Activated CD4-positive, alpha-beta T cell treated with anti-CD3 and anti-CD28 coated beads for 1 hour (primary cell): ENCODE data around the gene ATP2A3.
"Not testable (repeated sequence)": the region's sequence is repeated elsewhere in the genome, so short reads cannot be mapped to it uniquely, and the experiment has no call there.

Experiments
- DNase-seq: peaks from one replicate; pipeline ENCODE4 v3.0.0-alpha.2; 2020

The ATP2A3 gene

DNA sequence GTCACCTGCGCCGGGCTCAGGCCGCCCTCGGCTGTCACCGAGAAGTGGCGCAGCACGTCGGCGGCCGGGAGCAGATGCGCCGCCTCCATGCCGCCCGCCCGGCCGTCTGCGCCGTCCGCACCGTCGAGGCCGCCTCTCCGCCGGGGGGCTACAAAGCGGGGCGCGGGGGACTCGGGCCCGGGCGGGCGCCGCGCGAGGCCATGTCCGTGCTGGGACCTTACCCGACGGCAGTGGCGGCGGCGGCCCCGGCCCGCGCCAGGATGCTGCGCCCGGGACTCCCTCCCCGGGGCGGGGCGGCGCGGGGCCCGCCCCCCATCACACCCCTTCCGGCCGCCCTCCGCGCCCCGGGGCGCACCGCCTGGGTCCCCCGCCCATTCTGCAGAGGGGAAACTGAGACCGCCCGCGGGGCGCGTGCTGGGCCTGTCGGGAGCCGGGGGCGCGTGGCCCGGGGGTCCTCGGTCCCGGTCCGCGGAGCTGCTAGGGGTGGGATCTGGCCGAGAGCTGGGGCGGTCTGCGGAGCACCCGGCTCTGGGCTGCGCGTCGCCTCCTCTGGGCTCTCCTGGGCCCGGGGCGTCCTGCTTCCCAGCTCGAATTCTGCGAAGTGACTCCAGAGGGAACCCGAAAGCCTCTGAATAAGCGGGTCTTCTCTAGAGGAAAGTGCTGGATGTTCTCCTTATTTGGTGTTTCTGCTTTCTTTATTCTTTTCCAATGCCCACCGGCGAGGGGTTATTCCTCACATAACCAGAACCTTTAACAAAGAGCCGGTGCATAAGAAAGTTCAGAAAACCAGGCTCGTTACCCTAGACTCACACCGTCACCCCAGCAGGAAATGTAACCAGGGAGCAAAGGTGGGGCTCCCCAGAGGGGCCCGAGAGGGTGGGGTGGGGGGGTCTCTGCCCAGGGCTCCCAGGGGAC, at the start of gene ATP2A3:
ATP2A3 (minus strand) TSS at position 235 of the 915 bp plus-strand sequence; CDS start at position 89, 146 bp downstream.
- peak; percentile 43 for DNase-seq

DNA sequence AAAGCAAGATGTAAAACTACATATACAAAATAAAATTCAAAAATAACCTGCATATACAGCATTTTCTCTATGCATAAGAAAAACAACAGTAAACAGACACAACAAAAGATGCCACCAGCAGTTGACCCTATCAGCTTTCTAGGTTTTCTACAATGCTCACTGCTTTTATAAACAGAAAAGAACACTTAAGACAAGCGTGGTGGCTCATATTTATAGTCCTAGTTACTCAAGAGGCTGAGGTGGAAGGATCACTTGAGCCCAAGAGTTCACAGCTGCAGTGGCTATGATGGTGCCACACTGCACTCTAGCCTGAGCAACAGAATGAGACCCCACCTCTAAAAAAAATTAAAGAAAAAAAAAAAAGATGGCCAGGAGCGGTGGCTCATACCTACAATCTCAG, 46.5 kb upstream of the ATP2A3 start:
- no peak for DNase-seq

GRCh38 chr17:4009186-4009785, 45.0 kb upstream of the ATP2A3 start:
- no peak for DNase-seq

DNA sequence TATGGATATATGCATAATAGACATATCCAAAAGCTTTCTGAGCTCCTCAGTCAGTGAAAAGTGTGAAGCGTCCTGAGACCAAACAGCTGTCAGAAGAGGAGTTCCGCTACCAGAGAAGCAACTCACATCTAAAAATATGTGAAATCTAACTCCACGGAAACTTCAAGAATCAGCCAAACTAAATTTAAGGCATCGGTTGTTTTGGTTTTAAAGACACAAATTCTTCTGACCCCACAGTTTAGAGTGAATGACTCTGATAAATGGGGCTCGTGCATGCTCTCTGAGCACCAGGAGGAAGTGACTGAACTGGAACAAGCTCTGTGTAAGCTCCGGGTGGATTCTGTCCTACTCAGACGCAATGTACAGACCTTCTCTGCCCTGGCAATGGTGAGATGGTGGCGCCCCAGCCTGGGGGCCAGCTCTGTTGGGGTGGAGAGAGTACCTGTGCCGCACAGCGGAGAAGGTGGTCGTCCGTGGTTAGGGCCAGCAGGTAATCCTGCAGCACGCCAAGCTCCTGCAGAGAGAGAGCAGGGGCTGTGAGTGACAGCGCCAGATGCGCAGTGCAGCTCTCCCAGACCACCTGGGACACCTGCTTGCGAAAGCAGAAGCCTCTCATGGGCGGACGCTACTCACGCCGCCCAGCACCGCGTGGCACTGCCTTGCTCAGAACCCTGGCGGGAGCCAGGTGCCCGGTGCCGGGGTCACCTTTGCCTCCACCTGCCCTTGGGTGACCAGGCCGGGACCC, 44.4 kb upstream of the ATP2A3 start:
- no peak for DNase-seq

DNA sequence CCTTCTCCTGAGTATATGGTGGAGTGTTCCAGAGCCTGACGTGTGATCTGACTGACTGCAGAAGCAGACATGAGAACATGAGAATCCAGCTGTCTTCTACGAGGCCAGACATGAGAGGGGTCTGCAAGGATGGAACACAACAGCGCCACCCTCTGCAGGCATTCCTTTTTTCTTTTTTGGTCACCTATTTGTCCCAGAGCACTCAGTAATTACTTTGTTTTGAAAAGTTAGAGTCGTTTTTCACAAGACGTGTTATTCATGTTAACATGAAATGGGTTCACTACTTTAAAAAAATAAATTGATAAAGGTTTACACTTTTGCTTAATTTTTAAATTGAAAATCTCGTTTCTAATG, 43.8 kb upstream of the ATP2A3 start:
- no peak for DNase-seq

DNA sequence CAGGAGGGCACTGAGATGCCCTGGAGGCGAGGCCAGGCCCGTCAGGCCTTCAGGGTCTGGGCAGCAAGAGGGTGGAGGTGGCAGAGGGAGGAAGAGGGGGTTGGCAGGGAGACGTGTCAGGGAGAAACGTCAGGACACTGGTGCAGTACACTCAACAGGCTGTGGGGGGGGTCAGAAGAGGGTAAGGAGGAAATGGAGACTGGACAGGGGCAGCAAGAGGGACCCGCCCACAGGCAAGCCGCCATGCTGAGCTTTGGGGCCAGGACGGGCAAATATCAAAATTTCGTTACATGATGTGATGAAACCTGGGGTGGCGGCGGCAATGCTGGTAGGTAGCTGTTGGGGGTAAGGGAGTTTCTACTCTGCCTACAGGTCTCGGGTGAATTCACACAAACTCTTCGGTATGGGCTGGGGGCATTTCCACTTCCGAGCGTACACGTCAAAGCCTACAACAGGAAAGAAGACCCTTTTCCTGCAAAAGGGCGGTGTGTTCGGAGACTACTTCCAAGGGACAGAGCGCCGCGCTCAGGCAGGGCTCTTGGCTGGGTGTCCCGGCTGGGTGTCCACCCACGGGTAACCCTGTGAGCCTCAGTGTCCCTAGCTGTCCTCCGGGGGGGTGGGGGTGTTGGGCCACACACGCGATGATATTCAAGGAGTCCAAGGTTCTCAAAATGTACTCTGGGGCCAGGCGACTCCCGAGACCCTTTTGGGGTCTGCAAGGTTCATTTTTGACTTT, 43.3 kb upstream of the ATP2A3 start:
- no peak for DNase-seq

- no peak for DNase-seq
Measured at GRCh38 chr17:4006745-4007211, 42.5 kb upstream of the ATP2A3 start.

DNA sequence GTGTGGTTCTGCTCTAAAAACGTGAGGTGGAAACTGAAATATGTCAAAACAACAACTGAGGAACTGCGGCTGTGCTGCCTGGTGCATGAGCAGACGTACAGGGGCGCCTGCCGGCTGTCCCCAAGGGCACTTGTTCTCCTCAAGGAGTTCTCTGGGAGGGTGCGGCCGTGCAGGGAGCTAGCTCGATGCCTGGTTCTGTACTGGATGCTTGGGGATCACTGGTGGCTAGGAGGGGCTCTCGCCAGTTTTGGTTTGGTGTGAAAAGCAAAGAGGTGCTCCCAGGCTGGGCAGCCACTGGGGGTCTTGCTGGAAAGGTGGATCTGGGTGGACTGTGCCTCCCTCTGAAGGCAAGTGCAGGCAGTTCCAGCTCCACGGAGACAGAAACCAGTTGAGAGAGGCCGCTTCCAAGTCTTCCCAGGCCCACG, 41.9 kb upstream of the ATP2A3 start:
- no peak for DNase-seq

DNA sequence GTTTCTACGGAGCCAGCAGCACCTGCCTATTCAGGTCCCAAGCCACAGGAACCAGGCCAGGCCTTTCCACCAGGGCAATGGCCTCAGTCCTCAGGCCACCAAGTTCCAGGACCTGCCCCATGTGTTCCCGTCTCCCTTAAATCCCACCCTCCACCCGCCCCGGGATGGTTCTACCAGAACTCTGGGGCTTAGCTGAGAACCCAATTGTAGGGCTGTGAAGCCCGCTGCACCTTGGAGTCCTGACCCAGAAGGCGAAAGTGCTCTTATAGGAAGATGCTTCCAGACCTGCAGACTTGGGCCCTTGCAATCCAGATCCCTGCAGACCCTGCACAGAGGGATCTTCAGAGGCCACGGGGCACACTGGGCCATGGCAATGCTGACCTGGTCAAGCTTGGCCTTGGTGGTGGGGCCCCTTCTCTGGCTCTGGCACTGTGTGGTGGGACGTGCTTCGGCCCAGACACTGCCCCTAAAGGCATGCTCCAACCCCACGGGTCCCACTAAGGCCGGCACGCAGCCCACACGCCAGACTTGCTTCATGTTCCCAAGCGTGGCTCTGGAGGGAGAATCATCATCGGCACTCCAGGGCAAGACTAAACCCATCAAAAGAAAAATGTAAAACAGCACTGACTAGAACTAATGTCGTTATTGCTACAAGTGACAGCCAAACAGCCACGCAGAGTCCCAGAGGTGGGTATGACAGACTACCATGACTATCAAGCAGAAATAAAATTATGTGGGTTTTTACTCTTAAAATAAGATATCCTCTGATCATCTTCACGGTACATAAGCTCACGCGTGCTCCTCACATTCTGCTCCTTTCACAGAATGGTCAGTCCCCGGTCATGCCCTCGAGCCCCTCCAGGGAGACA, 41.3 kb upstream of the ATP2A3 start:
- DNase-seq: no peak

GRCh38 chr17:4004517-4005295, 40.5 kb upstream of the ATP2A3 start:
- DNase-seq: peak; percentile 31

DNA sequence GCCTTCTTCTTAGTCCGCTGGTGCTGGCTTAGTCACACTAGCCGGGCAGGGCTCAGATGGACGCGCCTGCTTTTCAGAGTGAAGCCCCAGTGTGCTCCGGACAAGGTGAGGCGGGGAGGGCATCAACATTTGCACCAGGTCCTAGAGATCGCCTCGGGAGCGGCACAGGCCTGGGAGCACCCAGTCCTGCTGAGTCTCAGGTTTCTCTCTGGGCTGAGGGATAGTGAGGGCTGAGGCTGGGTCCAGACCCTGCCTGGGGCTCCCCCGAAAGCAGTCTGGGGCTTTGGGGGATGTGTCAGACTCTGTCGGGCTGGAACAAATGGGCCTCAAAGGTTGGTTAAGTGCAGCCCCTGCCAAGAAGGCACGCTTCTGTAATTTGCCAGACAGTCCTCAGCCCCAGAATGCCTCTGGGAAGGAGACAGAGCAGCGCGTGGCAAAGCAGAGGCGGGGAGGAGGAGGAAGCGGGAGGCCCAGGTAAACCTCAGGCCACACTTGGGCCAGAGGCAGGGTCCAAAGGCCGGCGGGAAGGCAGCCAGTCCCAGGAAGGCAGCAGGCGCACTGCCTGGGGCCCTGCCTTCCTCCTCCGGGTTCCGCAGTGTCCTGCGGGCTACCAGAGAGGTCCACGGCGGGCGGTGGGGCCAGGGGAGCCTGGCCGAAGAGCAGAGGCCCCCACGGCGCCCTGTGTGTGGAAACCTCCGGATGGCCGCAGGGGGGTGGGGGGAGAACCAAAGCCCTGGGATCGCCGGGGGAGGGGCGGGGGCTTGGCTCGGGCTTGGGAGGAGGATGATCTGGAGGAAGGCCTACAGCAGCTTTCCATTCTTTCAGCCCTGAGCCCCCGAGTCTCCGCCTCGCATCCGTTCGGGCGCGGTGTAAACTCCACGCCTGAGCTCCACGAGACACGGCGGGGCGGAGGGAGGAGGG, 39.5 kb upstream of the ATP2A3 start:
- DNase-seq: no peak

DNA sequence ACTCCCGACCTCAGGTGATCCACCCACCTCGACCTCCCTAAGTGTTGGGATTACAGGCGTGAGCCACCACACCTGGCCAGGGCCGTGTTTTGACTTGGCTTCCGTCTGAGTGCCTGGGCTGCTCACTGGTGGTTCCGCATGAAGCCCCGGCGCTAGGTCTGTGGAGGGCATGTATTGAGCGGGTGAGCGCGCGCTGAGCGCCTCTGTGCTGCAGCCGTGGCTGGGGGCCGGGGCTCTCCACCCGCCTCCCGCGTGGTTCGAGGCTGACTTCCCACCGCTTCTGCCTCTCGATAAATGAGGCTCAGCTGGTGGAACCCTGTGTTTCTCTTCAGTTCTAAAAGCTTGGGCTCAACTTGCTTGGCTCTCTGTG, 38.9 kb upstream of the ATP2A3 start:
- DNase-seq: no peak

DNA sequence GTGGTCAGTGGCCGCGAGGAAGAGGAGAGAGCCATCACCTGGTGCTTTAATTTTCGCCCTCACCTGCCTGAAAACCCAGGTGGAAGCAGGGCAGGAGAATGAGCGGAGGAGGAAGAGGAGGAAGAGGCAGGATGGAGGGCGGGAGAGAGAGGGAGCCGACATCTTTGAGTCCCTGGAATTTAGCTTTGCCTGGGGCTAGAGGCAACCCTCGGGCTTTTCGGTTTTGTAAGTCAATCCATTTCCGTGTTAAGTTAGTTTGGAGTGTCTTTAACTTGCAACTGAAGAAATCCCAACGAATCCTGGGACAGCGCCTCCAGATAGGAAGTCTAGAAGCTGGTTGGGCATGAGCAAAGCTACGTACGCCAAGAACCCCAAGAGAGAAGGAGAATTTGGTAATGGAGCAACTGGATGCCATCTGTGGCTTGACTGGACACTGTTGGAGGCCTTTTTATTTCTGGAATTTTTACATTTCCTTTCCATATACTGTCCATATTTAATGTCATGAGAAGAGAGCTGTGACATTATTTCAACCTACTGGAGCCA, 36.9 kb upstream of the ATP2A3 start:
- DNase-seq: no peak

DNA sequence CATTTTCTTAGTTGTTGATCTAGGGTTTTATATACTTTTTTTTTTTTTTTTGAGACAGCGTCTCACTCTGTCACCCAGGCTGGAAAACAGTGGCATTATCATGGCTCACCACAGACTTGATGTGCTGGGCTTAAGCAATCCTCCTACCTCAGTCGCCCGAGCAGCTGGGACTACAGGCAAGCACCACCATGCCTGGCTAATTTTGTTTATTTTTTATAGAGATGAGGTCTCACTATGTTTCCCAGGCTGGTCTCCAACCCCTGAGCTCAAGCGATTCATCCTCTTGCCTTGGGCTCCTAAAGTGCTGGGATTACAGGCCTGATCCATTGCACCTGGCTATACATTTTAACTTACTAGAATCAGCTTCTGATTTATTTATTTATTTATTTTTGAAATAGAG, 34.2 kb upstream of the ATP2A3 start:
- no peak for DNase-seq

DNA sequence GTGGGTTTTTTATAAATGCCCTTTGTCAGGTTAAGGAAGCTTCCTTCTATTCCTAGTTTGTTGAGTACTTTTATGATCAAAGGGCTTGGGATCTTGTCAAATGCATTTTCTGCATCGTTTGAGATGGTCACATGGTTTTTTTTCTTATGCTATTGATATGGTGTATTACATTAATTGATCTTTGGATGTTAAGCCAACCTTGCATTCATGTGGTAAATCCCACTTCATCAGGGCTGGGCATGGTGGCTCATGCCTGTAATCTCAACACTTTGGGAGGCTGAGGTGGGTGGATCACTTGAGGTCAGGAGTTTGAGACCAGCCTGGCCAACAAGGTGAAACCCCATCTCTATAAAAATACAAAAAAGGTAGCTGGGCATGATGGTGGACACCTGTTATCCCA, 30.8 kb upstream of the ATP2A3 start:
- DNase-seq: no peak

GRCh38 chr17:3994221-3994576, 30.0 kb upstream of the ATP2A3 start:
- DNase-seq: no peak

GRCh38 chr17:3993493-3994220, 29.4 kb upstream of the ATP2A3 start:
- no peak for DNase-seq

- DNase-seq: no peak
Measured at GRCh38 chr17:3992370-3992769, 28.1 kb upstream of the ATP2A3 start.

- DNase-seq: not testable (repeated sequence)
Measured at GRCh38 chr17:3991699-3992098, 27.5 kb upstream of the ATP2A3 start.
